ENCODE measurements around the gene CFL2. TPM values are rescaled to one million over a fixed set of nuclear protein-coding genes. Genes with fewer than 3 reads are reported as not detected.

CFL2 gene
- total RNA-seq, 1 donor from 2014 or later: 509 TPM

GRCh38 chr14:34688470-34689206 lies 25.8 kb downstream of the CFL2 start:
- Histone ChIP-seq H3K4me1 (peaks cover 11% of the 10 kb centered on the region), H3K9me3 (replicated peaks) (no peaks in the 10 kb centered on the region), H3K36me3 (no peaks in the 10 kb centered on the region), H3K27ac (replicated peaks) (no peak overlapping the region), H3K27me3 (ENCODE audit: low read depth) (no peaks in the 10 kb centered on the region), H3K4me3 (no peak overlapping the region)
- no peak for TF ChIP-seq CTCF (IDR thresholded peaks at IDR 0.05; ENCODE audit: borderline replicate concordance)
- intact Hi-C loops (cut with micrococcal nuclease): no loop called here
- DNase-seq: no peak

- TF ChIP-seq CTCF (IDR thresholded peaks at IDR 0.05; ENCODE audit: borderline replicate concordance): no peak
- Histone ChIP-seq H3K27me3 (ENCODE audit: low read depth) (no peaks in the 10 kb centered on the region), H3K27ac (replicated peaks) (no peak overlapping the region), H3K4me3 (no peak overlapping the region), H3K9me3 (replicated peaks) (no peaks in the 10 kb centered on the region), H3K4me1 (no peaks in the 10 kb centered on the region), H3K36me3 (no peaks in the 10 kb centered on the region)
- intact Hi-C loops (cut with micrococcal nuclease): no loop called here
- DNase-seq: no peak
Measured at GRCh38 chr14:34685819-34686428, 28.5 kb downstream of the CFL2 start.

- Histone ChIP-seq H3K36me3 (no peaks in the 10 kb centered on the region), H3K4me3 (no peak overlapping the region), H3K9me3 (replicated peaks) (no peaks in the 10 kb centered on the region), H3K27me3 (ENCODE audit: low read depth) (no peaks in the 10 kb centered on the region), H3K4me1 (no peaks in the 10 kb centered on the region), H3K27ac (replicated peaks) (no peak overlapping the region)
- no peak for TF ChIP-seq CTCF (IDR thresholded peaks at IDR 0.05; ENCODE audit: borderline replicate concordance)
- intact Hi-C loops (cut with micrococcal nuclease): no loop called here
- DNase-seq: no peak
Measured at GRCh38 chr14:34684578-34684977, 29.8 kb downstream of the CFL2 start.

- TF ChIP-seq CTCF (IDR thresholded peaks at IDR 0.05; ENCODE audit: borderline replicate concordance): no peak
- H3K27ac ChIP-seq (replicated peaks): no peak overlapping the region
- H3K9me3 ChIP-seq (replicated peaks): no peaks in the 10 kb centered on the region
- no peak overlapping the region for H3K4me3 ChIP-seq
- intact Hi-C loops (cut with micrococcal nuclease): no loop called here
- H3K4me1 ChIP-seq: no peaks in the 10 kb centered on the region
- no peaks in the 10 kb centered on the region for H3K36me3 ChIP-seq
- DNase-seq: no peak
- no peaks in the 10 kb centered on the region for H3K27me3 ChIP-seq (ENCODE audit: low read depth)
Measured at GRCh38 chr14:34682787-34683321, 31.5 kb downstream of the CFL2 start.

- Histone ChIP-seq H3K4me1 (no peaks in the 10 kb centered on the region), H3K9me3 (replicated peaks) (no peaks in the 10 kb centered on the region), H3K36me3 (no peaks in the 10 kb centered on the region), H3K27me3 (ENCODE audit: low read depth) (no peaks in the 10 kb centered on the region), H3K27ac (replicated peaks) (no peak overlapping the region), H3K4me3 (no peak overlapping the region)
- DNase-seq: no peak
- no peak for TF ChIP-seq CTCF (IDR thresholded peaks at IDR 0.05; ENCODE audit: borderline replicate concordance)
- intact Hi-C loops (cut with micrococcal nuclease): no loop called here
Measured at GRCh38 chr14:34680806-34681479, 33.5 kb downstream of the CFL2 start.

Measured in left ventricle myocardium inferior (tissue), 1 donor.